K562 (cell line): Measurements from ENCODE around the gene TBATA.
"Not testable (repeated sequence)": the region's sequence is repeated elsewhere in the genome, so short reads cannot be mapped to it uniquely, and the experiment has no call there.

ENCODE experiments used
- AFF4 ChIP-seq: sonication (generic); formaldehyde crosslinking; IDR thresholded peaks from 2 replicates; pipeline ENCODE4 v1.8.0; 2023; ENCODE audit warnings: mild to moderate bottlenecking, missing genetic modification reagents
- BRF2 ChIP-seq: IDR thresholded peaks from 3 replicates; pipeline ENCODE4 v1.6.1; 2011; ENCODE audit warnings: borderline replicate concordance, mild to moderate bottlenecking; ENCODE audit not compliant: insufficient read length, insufficient read depth
- CTCF ChIP-seq, 3 experiments: IDR thresholded peaks in 2 of 3; conservative IDR thresholded peaks in 1 of 3; 2 replicates each; pipeline ENCODE4 v1.5.1; 2011 to 2012; ENCODE audit warnings: low read length in 3 of 3, mild to moderate bottlenecking in 3 of 3, control low read depth in 2 of 3, improper control_type of control experiment in 1 of 3, inconsistent platforms in 1 of 3, low read depth in 1 of 3, mixed read lengths in 1 of 3, moderate library complexity in 1 of 3; ENCODE audit not compliant: insufficient read depth in 2 of 3
- EP300 ChIP-seq: IDR thresholded peaks from 2 replicates; pipeline ENCODE4 v1.6.1; 2012; ENCODE audit warnings: low read length, improper control_type of control experiment
- ETV5 ChIP-seq: sonication (generic); formaldehyde crosslinking; IDR thresholded peaks from 2 replicates; pipeline ENCODE4 v1.4.0; 2020; ENCODE audit warnings: low read depth, mild to moderate bottlenecking, missing genetic modification reagents
- MTA3 ChIP-seq: fragments of 450-650 bp; formaldehyde crosslinking; IDR thresholded peaks from 2 replicates; pipeline ENCODE4 v1.6.1; 2017; ENCODE audit warnings: mild to moderate bottlenecking, borderline replicate concordance
- MXI1 ChIP-seq: IDR thresholded peaks from 2 replicates; pipeline ENCODE4 v1.6.1; 2011; ENCODE audit warnings: low read depth, mild to moderate bottlenecking, improper control_type of control experiment, low read length
- POLR2A ChIP-seq: fragments of 450-650 bp; conservative IDR thresholded peaks from 2 replicates; pipeline ENCODE4 v1.6.1; 2016
- POLR2AphosphoS5 ChIP-seq: IDR thresholded peaks from 2 replicates; pipeline ENCODE4 v1.6.1; 2011; ENCODE audit warnings: mild to moderate bottlenecking, low read depth, low read length, moderate library complexity; ENCODE audit not compliant: control insufficient read depth, insufficient read depth
- SREBF2 ChIP-seq: sonication (generic); formaldehyde crosslinking; IDR thresholded peaks from 2 replicates; pipeline ENCODE4 v1.4.0; 2020; ENCODE audit warnings: mild to moderate bottlenecking, missing genetic modification reagents
- TCF3 ChIP-seq: sonication (generic); formaldehyde crosslinking; IDR thresholded peaks from 2 replicates; pipeline ENCODE4 v1.4.0; 2020; ENCODE audit warnings: mild to moderate bottlenecking, missing genetic modification reagents
- UBTF ChIP-seq, 2 experiments: IDR thresholded peaks; 2 replicates each; pipeline ENCODE4 v1.6.1; 2012; ENCODE audit warnings: improper control_type of control experiment in 2 of 2, low read depth in 2 of 2, low read length in 2 of 2, borderline replicate concordance in 1 of 2
- ZFP1 ChIP-seq: fragments of 450-650 bp; formaldehyde crosslinking; IDR thresholded peaks from 2 replicates; pipeline ENCODE4 v1.4.0; 2020; ENCODE audit warnings: mild to moderate bottlenecking, mixed read lengths
- ZNF253 ChIP-seq: fragments of 250-450 bp; sonication (Bioruptor Pico); conservative IDR thresholded peaks from 2 replicates; pipeline ENCODE4 v1.6.1; 2021; ENCODE audit warnings: mild to moderate bottlenecking

- TF ChIP-seq UBTF (IDR thresholded peaks at IDR 0.05; ENCODE audit: borderline replicate concordance in 1 of 2, low read depth in 2 of 2, low read length in 2 of 2); MXI1; POLR2A; BRF2; ZNF253 (CRISPR knock-in tag); AFF4 (CRISPR knock-in tag); ZFP1 (CRISPR knock-in tag); EP300; ETV5 (CRISPR knock-in tag); SREBF2 (CRISPR knock-in tag); MTA3; POLR2AphosphoS5; TCF3 (CRISPR knock-in tag); CTCF (IDR thresholded peaks at IDR 0.05 in 2 of 3, conservative IDR thresholded peaks at IDR 0.05 in 1 of 3; ENCODE audit: insufficient read depth in 2 of 3, low read depth in 1 of 3, low read length in 3 of 3): not testable (repeated sequence)
Observed at GRCh38 chr10:70770516-70770915, 14.7 kb downstream of the TBATA start.
